Measurements from ENCODE around the gene KCNIP4. TPM values are rescaled to one million over a fixed set of nuclear protein-coding genes. Genes with fewer than 3 reads are reported as not detected.

The KCNIP4 gene
- total RNA-seq, 1 donor from 2014 or later = 0.39 TPM

GRCh38 chr4:21806991-21807390, 141.6 kb downstream of the KCNIP4 start:
- TF ChIP-seq EZH2phosphoT487 (IDR thresholded peaks at IDR 0.05) (no peak), EZH2 (IDR thresholded peaks at IDR 0.05) (no peak)
- TF ChIP-seq, protein P1, sequence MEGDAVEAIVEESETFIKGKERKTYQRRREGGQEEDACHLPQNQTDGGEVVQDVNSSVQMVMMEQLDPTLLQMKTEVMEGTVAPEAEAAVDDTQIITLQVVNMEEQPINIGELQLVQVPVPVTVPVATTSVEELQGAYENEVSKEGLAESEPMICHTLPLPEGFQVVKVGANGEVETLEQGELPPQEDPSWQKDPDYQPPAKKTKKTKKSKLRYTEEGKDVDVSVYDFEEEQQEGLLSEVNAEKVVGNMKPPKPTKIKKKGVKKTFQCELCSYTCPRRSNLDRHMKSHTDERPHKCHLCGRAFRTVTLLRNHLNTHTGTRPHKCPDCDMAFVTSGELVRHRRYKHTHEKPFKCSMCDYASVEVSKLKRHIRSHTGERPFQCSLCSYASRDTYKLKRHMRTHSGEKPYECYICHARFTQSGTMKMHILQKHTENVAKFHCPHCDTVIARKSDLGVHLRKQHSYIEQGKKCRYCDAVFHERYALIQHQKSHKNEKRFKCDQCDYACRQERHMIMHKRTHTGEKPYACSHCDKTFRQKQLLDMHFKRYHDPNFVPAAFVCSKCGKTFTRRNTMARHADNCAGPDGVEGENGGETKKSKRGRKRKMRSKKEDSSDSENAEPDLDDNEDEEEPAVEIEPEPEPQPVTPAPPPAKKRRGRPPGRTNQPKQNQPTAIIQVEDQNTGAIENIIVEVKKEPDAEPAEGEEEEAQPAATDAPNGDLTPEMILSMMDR (IDR thresholded peaks at IDR 0.05) = no peak
- H3K9me3 Mint-ChIP-seq = no peaks in the 10 kb centered on the region
- no peak overlapping the region for H3K27ac ChIP-seq
- no peaks in the 10 kb centered on the region for H3K36me3 Mint-ChIP-seq
- no peak for DNase-seq (ENCODE audit: low spot score)
- no peaks in the 10 kb centered on the region for H3K79me2 ChIP-seq (ENCODE audit: low read depth)
- no peak overlapping the region for H3K4me2 ChIP-seq
- no peak overlapping the region for H3K4me3 Mint-ChIP-seq
- no peaks in the 10 kb centered on the region for H3K36me3 ChIP-seq
- no peak overlapping the region for H3K27ac Mint-ChIP-seq
- no peaks in the 10 kb centered on the region for H4K20me1 ChIP-seq (ENCODE audit: low read depth)
- peaks cover 4% of the 10 kb centered on the region for H3K4me1 Mint-ChIP-seq
- no peaks in the 10 kb centered on the region for H3F3A ChIP-seq (ENCODE audit: low read depth)
- no peak overlapping the region for H3K9ac ChIP-seq
- no peaks in the 10 kb centered on the region for H3K9me3 ChIP-seq (ENCODE audit: low read depth)
- no peaks in the 10 kb centered on the region for H3K27me3 Mint-ChIP-seq (ENCODE audit: insufficient read depth, low read depth)
- H2AFZ ChIP-seq (replicated peaks) = no peak overlapping the region
- no peak overlapping the region for H3K4me3 ChIP-seq
- H3K27me3 ChIP-seq = no peaks in the 10 kb centered on the region
- no peaks in the 10 kb centered on the region for H3K4me1 ChIP-seq

- H3K4me1 Mint-ChIP-seq = peaks cover 4% of the 10 kb centered on the region
- Histone ChIP-seq H3K79me2 (ENCODE audit: low read depth) (no peaks in the 10 kb centered on the region), H3K9me3 (ENCODE audit: low read depth) (no peaks in the 10 kb centered on the region), H3K4me2 (no peak overlapping the region), H3K9ac (no peak overlapping the region), H3K36me3 (no peaks in the 10 kb centered on the region), H3K4me1 (no peaks in the 10 kb centered on the region), H4K20me1 (ENCODE audit: low read depth) (no peaks in the 10 kb centered on the region), H3F3A (ENCODE audit: low read depth) (no peaks in the 10 kb centered on the region), H3K27me3 (no peaks in the 10 kb centered on the region), H3K27ac (no peak overlapping the region), H3K4me3 (no peak overlapping the region), H2AFZ (replicated peaks) (no peak overlapping the region)
- H3K27me3 Mint-ChIP-seq (ENCODE audit: insufficient read depth, low read depth) = no peaks in the 10 kb centered on the region
- no peaks in the 10 kb centered on the region for H3K36me3 Mint-ChIP-seq
- no peak overlapping the region for H3K4me3 Mint-ChIP-seq
- no peak overlapping the region for H3K27ac Mint-ChIP-seq
- no peaks in the 10 kb centered on the region for H3K9me3 Mint-ChIP-seq
- DNase-seq (ENCODE audit: low spot score) = no peak
- TF ChIP-seq, protein P1 (IDR thresholded peaks at IDR 0.05) = no peak
- TF ChIP-seq EZH2phosphoT487 (IDR thresholded peaks at IDR 0.05) (no peak), EZH2 (IDR thresholded peaks at IDR 0.05) (no peak)
Observed at GRCh38 chr4:21802406-21802805, 146.2 kb downstream of the KCNIP4 start.

DNA sequence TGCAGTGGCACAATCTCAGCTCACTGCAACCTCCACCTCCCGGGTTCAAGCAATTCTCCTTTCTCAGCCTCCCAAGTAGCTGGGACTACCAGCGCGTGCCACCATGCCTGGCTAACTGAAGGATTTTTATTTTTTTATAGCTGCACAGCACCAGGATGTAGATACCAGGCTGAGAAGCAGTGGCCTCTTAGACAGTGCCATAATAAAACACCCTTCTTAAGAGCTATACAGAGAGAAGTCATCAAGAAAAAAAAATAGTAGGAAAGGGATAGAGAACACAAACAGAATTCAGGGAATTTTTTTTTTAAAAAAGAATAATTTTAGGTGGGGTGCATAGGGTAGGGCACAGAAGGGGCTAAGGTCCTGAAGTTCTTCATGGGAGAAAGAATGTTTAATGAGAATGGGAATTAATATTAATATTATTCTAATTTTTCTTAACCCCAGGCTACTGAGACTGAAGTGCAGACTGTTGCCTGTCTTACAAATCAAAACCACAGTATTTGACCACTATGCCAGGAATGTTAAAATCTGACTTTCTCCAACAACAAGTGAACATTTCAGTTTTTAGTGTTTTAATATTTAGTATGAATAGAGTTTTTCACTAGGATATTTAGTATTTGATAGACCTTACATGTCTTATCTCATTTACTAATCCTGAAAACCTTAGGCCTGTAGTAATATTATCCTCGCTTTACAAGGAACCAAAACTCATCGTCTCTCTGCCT, 146.7 kb downstream of the KCNIP4 start:
- H3K27ac Mint-ChIP-seq = no peak overlapping the region
- no peaks in the 10 kb centered on the region for H3F3A ChIP-seq (ENCODE audit: low read depth)
- no peaks in the 10 kb centered on the region for H4K20me1 ChIP-seq (ENCODE audit: low read depth)
- peaks cover 4% of the 10 kb centered on the region for H3K4me1 Mint-ChIP-seq
- no peak overlapping the region for H3K4me3 Mint-ChIP-seq
- H3K27me3 Mint-ChIP-seq (ENCODE audit: insufficient read depth, low read depth) = no peaks in the 10 kb centered on the region
- no peak for TF ChIP-seq EZH2 (IDR thresholded peaks at IDR 0.05)
- TF ChIP-seq, protein P1 (IDR thresholded peaks at IDR 0.05) = no peak
- no peak for TF ChIP-seq EZH2phosphoT487 (IDR thresholded peaks at IDR 0.05)
- H3K79me2 ChIP-seq (ENCODE audit: low read depth) = no peaks in the 10 kb centered on the region
- H3K4me2 ChIP-seq = no peak overlapping the region
- no peak overlapping the region for H2AFZ ChIP-seq (replicated peaks)
- H3K36me3 ChIP-seq = no peaks in the 10 kb centered on the region
- no peak overlapping the region for H3K27ac ChIP-seq
- H3K27me3 ChIP-seq = no peaks in the 10 kb centered on the region
- no peaks in the 10 kb centered on the region for H3K4me1 ChIP-seq
- no peak overlapping the region for H3K9ac ChIP-seq
- DNase-seq (ENCODE audit: low spot score) = no peak
- H3K9me3 ChIP-seq (ENCODE audit: low read depth) = no peaks in the 10 kb centered on the region
- no peaks in the 10 kb centered on the region for H3K36me3 Mint-ChIP-seq
- H3K9me3 Mint-ChIP-seq = no peaks in the 10 kb centered on the region
- H3K4me3 ChIP-seq = no peak overlapping the region
